Muscle of back (tissue), 11 donors: ENCODE results near the gene WNT5B. TPM values are rescaled to one million over a fixed set of nuclear protein-coding genes. Genes with fewer than 3 reads are reported as not detected.

ENCODE experiments used
- DNase-seq, 3 donors: peaks; one replicate each; pipeline versions ENCODE4 v3.0.0 to v3.0.0-alpha.2; 2013
- polyA plus RNA-seq, 10 donors: library from polyadenylated mRNA; unstranded; fragments of 120-200 nt; gene quantifications; one replicate each; pipeline ENCODE4 v1.2.1, GENCODE V29; 2013; ENCODE audit not compliant: insufficient read length in 10 of 10

Gene WNT5B
- polyA plus RNA-seq, 10 donors = 15.8 to 33.3 (median 30.3) TPM

DNA sequence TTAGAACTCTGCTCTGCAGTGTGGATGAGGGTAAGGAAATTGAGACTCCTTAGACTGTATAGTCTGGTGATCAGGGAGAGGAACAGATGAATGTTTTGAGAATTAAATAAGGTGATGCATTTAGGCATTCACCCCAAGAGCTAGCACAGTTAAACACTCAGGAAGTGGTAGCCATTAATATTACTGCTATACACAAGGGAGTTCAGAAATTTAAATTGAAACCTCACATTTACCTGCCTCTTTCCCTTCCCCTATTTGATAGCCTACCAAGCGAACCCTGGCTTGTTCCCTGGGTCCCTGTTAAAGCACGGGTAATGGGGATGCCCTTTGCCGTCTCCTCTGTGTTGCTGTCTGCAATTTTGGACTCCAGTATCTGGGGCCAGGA is 18.2 kb downstream of the WNT5B start:
- DNase-seq = no peak

DNA sequence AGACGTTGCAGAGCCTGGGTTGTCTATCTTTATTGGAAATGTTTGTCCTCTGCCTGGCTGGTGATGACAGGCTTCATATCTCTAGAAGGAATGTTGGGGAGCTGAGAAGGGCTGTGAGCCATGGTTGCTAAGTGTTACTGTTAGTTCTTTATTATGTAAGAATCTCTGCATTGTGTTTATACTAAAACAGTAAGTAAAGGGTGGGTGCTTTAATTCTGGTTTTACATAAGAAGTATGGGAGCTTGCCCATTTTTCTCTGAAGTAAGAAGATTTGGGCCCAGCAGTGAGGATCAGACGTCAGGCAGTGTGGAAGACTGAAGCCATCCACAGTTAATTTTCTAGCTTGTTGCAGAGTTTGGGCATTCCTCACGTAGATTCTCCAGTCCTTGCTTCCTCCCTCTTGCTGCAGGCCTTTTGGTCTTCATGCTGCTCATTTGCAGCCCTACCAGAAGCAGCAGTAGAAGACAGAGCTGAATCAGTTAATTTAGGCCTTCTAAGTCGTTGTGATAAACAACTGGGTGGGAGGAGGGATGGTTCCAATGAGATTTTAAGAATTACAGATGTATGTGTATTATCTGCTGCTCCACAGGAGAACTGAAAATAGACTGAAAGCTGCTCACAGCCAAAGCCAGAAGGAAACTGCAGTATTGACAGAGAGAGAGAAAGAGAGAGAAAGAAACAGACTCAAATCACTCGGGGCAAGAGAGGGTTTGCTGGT is 21.4 kb downstream of the WNT5B start:
- peak in 1 of 3 donors; percentile 60 for DNase-seq

DNA sequence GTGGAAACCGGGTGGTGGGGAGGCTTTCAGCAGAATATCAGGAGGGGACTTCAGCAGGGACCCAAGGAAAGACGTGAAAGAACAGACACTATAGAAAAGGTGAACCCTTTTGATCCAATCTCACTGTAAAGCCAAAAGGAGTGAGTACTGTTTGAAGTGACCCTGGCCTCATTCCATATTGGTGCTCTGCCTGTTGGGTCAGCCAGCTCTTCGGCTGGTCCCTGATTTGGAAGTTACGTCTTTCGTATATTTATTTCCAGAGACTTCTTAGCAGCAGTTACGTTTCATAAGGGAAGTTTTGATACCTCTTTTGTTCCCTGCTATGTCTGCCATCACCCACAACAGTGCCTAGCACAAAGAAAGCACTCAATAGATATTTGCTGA is 21.9 kb downstream of the WNT5B start:
- no peak for DNase-seq

DNA sequence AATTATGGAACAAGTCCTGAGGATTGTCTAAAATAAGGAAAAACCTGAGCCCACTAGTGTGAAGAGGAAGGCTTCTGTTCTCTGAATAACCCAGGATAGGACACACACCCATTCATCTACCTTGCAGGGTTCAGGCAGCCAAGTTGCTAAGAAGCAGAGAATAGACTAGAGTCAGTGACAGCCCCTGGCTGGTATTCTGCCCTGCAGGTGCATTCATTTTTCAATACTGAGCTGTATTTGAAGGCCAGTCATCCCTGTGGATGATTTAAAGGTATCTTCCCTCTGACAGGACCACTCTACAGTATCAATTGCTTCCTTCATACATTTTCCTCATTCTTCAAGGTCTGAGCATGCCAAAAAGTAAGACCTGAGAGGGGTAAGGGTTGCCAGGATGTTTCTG is 22.9 kb downstream of the WNT5B start:
- no peak for DNase-seq

DNA sequence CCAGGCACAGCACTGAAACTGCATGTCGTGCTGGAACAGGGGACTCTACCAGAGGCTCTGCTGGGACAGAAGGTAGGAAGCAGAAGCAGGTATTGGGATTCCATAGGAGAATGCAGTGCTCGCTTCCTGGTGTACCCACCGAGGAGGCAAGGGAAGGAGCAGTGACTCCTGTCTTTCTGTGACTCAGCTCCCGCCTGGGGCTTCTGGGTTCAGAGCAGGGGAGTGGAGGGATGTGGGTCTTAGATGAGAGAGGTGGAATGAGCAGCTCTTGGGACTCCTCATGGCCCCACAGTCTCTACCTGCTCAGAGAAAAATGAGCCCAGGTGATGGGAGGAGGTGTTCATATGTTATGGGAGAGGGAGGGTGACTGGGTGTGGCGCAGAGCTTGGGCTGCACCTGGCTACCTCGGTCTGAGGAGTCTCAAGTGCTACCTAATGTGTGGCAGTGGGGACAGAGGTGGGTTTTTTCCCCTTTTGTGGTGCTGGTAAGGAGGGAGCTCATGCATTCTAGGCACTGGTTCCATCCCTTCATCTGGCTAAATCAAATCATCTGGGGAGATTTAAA is 26.3 kb downstream of the WNT5B start:
- DNase-seq = no peak

DNA sequence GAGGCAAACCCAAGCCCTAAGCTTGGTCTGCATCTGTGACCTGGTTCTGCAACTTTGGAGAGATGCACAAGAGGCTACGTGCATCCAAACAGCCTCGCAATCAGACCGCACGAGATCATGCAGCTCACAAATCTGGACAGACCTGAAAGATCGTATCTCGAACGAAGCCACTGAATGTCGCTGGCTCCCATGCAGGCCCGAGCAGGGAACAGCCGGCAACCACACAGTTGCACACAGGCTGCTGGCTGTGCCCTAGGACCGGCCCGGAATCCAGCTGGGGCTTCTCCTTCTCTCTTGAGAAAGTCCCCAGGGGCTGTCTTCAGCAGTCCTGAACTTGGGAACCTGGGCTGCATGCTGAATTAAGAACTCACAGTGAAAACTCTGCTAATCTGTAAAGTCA is 27.9 kb downstream of the WNT5B start:
- DNase-seq = no peak

DNA sequence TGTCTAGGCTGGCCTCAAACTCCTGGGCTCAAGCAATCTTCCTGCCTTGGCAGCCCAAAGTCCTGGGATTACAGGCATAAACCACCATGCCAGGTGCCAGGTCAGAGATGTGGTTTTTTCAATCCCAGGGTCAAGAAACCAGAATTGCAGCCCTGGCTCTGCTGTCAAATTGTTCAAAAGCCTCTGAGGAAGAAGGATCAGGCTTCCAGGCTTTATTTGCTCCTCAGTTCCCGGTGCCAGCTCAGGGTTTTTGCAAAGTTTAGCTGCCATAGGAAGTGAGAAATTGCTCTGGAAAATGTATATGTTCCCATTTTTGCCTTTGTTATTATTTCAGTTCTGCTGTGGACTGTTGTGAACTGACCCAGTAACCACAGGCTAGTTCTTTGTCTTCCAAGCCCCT is 28.7 kb downstream of the WNT5B start:
- no peak for DNase-seq

DNA sequence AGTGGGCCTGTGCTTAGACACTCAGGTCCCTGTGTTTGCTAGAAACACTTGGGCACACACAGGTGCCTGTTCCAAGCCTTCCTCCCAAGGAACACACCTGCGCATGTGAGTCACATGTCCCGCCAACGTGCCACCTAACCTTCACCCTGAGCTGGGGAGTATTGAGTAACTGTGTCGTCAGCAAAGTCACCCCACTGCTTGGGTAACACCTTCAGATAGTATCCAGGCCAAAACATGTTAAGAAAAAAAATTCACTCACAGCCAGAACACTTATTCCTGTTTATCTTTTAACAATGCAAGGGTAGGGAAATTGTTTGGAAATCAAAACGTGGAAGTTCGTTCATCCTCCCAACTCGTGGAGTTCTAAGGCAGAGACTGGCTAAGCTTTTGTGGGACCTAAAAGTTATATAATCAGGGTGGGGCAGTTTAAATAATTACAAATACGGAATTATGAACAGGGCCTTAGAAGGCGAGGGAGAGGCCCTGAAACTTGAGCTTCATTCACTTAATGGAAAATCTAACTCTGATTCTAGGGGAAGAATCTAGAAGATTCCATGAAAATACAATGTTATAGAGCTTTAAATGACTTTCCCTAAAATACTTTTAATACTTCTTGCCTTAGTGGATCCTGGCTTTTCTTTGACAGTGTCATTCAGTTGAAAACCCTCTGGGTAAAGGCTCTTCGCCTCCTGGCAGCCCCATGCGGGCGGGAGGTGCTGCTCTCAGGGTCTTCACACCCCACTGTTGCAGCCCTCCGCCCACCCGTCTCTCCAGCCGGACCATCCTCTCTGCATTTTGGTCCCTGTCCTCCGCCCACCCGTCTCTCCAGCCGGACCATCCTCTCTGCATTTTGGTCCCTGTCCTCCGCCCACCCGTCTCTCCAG is 31.5 kb downstream of the WNT5B start:
- DNase-seq = peak in 1 of 3 donors; percentile 45

DNA sequence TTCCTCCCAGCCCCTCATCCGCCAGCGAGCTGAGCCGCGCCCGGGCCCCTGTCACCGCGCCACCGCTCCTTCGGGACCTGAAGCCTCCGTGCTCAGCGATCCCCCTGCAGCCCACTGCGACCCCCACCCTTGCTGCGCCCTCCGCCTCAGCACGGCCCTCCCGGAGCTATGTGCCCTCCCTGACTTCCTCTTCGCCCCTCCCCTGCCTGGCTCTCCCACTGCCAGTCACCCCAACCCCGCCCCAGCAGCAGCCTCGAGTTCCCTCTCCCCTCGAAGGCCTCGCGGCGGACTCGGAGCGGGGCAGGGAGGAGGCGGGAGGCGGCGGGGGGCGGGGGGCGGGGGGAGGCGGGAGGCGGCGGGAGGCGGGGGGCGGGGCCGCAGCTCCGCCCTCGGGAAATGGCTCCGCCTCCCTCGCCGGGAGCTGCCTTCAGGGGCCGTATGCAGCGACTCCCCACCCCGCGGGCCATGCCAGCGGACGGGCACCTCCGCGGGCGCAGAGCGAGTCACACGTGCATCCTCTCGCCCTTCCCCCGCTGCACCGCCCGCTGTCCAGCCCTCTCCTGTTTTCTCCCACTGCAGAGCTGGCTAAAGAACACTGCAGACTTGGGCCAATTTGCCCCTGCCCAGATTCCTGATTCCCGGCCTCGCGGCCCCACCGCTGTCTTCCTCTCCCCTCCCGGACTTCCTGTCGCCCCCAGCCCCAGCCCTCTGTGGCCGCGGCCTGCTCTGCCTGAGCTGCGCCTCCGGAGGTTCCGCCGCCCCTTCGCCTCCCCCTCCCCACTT is 32.7 kb downstream of the WNT5B start:
- DNase-seq = peak; percentile 82 to 95 (median 85)

DNA sequence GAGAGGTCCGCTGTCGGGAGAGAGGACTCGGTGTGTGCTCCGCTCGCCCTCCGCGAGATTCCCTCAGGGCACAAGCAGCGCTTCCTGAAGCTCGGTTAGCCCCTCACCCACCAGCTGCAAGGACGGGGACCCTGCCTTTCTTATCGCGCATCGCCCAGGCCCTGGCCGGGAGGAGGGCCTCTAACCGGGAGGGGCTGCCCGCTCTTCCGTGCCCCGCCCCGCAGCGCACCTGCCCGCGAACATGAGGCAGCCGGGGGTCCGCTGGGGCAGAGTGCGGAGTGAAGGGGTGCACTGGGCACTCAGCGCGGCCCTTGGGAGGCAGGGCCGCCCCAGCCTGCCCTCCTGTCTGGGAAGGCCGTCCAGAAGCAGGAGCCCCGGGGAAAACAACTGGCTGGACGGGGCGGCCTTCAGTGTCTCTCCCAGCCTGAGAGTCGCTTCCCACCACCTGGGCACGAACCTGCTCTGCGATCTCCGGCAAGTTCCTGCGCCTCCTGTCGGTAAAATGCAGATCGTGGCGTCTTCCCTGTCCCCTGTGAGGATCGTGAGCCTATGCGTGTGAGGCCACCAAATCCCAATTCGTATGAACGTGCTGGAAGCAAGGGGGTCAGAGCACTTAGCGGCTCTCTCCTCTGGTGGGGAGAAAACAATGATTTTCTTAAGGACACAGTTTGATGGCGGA is 33.9 kb downstream of the WNT5B start:
- peak in 1 of 3 donors; percentile 79 for DNase-seq

DNA sequence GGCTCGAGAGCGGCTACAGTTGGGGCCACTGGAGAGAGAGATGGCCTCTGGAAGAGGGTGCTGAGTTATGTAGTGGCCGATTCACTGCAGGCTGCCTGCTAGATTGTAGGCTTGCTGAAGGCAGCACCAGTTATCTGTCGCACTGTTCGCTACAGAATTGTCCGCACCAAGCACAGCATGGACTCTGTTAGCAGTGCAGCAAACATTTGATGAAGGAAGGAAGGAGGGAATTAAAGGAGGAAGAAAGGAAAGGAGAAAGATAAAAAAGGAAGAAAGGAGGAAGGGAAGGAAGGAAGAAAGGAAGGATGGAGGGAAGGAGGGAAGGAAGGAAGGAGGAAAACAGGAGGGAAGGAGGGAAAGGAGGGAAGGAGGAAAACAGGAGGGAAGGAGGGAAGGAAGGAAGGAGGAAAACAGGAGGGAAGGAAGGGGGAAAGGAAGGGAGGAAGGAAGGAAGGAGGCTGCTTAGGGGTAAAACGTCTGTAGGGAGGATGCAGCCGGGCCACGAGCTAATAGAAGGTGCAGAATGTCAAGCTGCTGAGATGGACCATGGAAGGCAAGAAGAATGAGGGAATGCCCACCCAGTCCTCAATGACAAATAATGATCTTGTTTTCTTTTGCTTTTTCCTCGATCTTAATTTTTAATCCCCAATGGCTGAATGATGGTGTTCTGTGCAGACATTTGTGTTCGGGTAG is 34.6 kb downstream of the WNT5B start:
- DNase-seq = no peak

DNA sequence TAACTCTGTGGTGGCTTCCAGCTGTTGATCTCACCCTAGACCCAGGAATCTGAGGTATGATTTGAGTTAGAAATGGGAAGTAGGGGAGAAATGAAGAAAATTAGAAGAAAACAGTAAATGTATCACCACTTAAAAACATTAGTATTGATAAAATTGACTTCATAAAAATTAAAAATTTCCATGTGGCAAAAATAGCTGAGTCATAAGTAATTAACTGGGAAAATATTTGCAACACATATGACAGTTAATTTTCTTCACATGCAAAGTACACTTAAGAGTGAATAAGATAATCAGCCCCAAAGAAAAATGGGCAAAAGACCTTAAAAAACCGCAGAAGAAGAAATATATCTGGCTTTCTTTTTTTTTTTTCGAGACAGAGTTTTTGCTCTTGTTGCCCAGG is 36.3 kb downstream of the WNT5B start:
- DNase-seq = no peak

DNA sequence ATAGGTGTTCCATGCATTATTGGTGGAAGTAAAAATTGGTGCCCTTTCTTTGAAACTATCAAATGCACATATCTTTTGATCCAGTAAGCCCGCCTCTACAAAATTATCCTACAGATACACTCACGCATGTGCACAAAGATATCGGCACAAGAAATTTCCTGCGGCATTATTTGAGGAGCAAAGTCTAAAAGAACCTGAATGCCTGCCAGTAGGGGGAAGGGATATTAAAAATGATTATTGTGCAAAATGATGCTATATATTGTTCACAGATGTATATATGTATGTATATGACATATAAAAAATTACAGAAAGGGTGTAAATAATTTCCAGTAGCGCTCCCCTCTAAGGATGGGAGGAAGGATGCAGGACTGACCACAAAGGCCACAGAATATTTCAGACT is 37.2 kb downstream of the WNT5B start:
- DNase-seq = no peak

DNA sequence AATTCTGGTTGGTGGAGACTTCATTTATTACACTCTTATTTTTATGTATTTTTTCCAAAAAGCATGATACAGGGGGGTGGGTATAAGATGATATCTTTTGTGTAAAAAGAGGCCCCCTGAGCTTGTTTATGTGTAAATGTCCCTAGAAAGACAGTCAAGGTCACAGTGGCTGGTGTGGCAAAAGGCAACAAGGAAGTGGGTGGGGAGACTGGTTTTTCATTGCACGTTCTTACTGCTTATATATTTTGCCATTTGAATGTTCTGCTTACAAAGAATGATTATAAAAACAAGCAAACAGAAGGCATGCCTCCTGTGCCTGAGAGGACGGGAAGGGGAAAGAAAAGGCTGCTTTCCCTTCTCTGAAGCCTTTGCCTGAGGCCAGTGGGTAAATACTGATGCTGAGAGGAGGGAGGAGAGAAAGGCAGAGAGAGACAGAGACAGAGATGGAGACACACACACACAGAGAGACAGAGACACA is 37.7 kb downstream of the WNT5B start:
- no peak for DNase-seq

DNA sequence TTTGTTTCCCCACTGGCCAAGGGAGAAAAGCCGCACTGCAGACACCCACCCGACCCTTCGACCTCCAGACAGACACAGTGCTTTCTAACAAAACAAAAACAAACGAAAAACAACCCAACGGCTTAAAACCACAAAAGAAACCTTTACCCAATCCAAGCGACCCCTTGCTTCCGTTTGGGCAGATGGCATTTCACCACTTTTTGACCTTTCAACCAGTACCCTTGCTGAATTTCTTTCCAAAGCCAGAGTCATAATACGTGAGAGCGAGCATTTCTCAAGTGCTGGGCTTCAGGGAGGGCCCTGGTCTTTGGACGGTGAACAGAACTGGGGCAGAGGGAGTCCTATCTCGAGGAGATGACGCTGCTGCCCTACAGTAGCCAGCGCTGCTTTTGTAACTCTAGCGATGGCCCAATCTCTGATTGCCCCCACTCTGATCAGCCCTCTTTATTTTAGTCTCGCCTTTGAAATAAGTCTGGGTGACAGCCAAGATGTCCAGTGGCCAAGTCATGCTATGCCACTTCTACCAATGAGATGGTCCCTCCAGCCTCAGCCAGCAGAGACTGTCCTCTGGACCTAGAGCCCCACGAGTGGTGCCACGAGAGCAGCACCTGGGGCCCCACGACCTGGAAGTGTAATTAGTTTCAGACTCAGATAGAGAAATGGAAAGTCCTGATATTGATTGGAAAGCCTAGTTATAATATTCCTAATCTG is 40.0 kb downstream of the WNT5B start:
- DNase-seq = peak in 1 of 3 donors; percentile 23

DNA sequence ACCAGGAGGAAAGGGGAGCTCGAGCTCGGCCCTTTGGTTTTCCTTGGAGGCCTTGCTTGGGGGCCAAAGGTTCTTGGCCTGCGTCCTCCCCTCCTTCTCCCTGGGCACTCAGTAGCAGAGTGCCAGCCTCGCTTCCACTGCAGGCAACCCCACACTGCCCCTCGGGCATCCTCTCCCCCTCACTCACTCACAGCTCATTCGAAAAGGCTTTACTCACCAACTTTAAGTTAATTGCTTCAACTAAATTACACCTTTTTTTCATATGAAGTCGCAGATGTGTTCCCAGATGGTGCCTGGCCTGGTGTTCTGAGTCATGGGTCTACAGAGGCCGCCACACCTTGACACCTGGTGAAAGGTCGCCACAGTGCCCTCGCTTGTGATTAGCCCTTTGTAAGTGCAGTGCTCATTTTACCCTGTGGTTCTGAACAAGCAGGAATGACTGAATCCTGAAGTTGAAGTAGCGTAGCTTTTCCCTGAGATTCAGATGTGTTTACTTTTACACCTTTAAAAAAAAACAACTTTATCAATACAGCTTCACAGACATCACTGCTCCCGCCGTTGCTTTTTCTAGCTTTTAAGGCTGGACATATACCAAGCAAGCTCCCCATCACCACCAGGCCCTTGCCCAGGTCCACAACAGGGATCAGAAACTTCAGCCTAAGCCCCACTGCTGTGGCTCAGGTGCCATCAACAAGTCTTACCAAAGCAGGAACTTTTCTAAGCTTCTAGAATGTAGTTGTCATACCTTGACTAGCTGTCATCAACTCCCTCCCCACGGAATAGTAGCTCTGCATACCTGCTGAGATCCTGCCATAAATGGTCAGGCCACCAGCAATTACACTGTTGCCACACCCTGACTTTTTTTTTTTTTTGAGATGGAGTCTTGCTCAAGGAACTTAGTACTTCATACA is 41.6 kb downstream of the WNT5B start:
- no peak for DNase-seq

DNA sequence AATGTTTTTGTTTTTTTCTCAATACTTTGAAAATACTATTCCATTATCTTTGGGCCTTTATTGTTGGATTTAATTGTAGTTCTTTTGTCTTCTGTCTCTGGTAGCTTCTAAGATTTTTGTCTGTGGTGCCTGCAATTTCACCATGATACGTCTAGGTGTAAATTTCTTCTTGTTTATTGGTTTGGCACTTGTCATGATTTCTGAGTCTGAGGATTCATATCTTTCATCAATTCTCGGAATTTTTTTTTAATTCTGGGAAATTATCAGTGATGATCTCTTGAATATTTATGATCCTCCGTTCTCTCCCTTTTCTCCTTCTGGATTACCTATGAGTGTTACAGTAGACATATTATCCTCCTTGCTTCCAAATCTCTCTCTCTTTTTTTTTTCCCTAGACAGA is 47.0 kb downstream of the WNT5B start:
- DNase-seq = no peak

DNA sequence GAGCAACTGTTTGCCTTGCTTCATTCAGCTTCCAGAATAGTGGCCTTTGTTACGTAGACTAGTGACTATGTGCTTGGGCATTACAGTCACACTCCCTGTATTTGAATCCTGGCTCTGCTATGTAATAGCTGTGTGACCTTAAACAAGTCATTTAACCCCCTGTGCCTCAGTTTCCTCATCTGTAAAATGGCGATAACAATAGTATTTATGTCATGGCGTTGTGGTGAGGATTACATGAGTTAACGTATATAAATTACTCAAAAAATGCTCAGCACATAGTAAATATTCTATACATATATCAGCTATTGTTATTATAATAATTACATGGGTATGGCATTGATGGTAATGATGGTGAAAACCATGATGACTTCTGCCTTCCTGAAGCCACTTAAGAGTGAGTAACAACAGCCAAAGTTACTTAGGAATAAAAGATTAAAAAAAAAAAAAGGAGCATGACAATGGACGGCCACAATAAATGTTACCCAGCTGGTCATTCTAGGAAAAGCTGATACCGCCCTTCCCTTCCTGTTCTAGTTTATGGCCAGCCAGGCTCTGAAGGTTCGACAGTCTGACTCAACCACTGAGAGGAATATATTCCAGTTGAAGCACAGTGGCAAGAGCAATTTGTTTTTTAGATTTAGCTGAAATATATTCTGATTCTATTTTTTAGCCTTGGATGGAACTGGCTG is 51.9 kb downstream of the WNT5B start:
- no peak for DNase-seq

DNA sequence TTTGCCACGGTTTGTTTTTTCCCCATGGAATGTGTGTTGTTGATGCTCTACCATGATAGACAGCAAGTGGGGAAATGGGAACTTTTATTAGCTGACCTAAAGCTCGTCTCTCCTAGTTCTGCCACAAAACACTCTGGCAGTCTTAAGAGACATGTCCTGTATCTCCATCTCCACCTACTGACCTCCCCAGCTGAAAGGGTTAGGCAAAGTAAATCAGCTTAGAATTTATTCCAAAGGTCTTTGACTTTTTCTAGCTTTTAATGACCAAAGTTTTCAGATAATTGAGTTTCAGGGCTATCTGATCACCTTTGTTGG is 52.4 kb downstream of the WNT5B start:
- no peak for DNase-seq
